GM18505 (cell line): ENCODE data around the gene JAZF1.

Experiments used
- ATAC-seq: cut with Tn5 transposase; IDR thresholded peaks from one replicate; pipeline ENCODE4 v1.9.1; 2021; ENCODE audit not compliant: unreplicated experiment
- POLR2A ChIP-seq: IDR thresholded peaks from 4 replicates; pipeline ENCODE4 v1.6.1; 2011; ENCODE audit warnings: borderline replicate concordance; ENCODE audit not compliant: insufficient read depth, insufficient read length; ENCODE audit errors: extremely low read depth

The JAZF1 gene

GRCh38 chr7:28152594-28152993, 28.0 kb downstream of the JAZF1 start:
- no peak for ATAC-seq
- TF ChIP-seq POLR2A = no peak

DNA sequence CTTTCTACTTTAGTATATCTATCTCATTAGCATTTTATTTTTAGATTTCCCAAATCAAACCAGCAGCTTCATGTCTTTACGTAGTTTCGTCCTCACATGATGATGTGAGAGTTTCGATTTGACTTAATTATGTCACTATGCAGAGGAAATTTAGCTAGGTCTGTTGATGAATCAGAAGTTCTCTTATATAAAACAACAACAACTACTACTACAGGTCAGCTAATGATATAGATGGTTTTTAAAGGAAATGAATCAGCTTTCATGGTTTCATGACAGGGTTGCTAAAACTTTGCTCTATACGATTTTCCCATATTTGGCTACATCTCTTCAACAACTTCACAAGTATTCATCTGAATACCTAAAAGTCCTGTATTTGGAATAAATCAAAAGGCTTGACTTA, 28.6 kb downstream of the JAZF1 start:
- ATAC-seq = no peak
- no peak for TF ChIP-seq POLR2A

DNA sequence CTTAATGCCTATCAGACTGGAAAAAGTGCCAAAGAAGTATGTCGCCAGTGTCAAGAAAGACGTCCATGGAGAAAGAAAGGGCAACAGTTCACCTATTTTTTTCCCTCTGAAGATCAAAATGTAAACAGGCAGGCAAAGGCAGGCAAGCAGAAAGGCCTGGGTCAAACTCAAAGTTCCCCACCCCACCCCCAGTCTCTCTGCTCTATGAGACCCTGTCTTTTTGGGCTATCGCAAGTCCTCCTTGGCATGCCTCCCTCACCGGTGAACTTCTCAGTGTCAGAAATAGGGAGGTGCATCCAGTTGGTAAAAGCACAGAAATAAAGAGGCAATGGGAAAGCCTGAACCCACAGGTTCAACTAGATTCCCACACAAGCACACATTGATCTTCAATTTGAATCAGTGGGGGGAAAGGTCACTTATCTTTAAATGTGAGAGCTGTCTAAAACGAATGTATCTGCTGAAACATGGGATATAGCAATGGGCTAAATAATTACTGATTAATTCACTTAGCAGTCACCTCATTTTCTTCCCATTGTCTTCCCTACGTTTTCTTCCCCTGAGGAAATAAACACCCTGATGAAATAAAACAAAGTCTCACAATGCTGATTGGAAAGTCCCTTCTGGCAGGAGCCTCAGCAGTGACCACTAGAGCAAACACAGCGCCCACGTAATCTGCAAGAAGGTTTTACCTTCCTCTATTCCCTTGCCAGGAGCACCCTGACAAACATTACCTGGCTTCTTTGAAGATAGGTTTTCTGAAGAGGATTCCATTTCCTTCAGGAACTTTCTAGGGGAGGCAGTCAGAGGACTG, 31.1 kb downstream of the JAZF1 start:
- ATAC-seq = no peak
- TF ChIP-seq POLR2A = no peak

DNA sequence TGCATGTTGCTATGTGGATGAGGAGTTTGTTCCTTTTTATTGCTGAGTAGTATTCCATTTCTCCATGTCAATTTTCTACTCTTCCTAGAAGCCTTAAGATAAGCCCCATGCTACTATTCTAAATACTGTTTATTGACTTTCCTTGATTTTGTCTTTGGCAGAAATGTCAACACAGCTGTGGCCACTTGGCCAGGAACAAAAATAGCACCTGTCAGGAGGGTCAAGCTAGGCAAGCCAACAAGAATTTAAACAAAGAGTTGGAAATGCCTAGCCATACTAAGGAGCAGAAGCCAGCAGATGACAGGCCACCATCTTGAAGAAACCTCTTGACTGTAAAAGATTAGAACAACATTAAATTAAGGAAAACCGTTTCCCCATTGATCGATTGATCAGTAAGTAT, 34.7 kb downstream of the JAZF1 start:
- TF ChIP-seq POLR2A = no peak
- no peak for ATAC-seq

- no peak for TF ChIP-seq POLR2A
- no peak for ATAC-seq
Observed at GRCh38 chr7:28145090-28145626, 35.4 kb downstream of the JAZF1 start.

DNA sequence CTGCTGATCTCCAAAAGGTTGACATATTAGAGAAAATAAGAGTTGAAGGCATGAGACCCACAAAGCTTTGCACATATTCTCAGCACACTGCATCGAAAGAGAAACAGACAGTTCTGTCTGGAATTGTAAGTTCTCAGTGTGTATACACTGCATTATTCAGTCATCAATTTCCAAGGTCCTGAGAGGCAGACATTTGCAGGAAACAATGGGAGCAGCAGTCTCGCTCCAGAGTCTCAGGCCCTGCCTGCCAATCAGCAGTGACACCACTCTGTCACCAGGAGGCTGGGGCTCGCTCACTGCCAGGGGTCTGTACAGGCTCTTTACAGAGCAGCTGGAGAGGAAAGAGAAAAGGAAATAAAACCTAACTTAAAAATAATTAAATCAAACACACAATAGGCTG, 36.3 kb downstream of the JAZF1 start:
- no peak for ATAC-seq
- no peak for TF ChIP-seq POLR2A

DNA sequence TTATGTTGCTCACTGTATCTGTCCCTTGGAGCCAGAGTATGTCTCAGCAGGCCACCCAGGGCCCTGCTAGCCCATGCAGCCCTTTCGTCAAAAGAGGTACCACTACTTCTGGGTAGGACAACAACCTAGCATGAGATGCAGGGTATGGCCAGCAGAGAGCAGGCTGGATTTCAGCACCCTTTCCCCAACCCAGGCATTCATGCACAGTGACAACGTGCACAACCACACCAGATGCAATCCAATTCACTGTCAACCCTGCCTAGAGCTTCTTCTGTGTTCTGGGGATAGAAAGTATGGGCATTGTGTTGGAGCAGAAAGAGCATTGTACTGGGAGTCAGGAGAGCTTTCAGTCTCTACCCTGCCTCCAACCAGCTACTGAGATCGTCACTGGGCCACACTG, 37.9 kb downstream of the JAZF1 start:
- ATAC-seq = no peak

GRCh38 chr7:28140979-28141378, 39.6 kb downstream of the JAZF1 start:
- ATAC-seq = no peak
- TF ChIP-seq POLR2A = no peak

More for the DNA sequence above, 37.9 kb downstream of the JAZF1 start:
- TF ChIP-seq POLR2A = no peak

DNA sequence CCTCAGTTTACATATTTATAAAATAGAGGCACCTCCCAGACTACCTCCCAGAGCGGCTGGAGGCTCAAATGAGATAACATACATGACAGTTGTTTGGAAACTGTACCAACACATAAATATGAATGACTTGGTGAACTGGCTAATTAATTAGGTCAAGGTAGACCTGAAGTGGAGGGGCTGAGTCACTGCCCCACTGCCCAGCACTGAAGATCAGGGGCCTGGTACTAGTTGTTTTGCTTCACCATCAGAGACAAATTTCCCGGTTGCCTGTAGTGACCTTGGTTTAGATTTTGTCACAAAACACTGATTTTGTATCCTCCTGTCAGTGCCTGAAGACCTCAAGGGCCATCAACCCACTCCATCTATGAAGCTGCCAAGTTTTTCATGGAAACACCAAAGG, 41.8 kb downstream of the JAZF1 start:
- ATAC-seq = no peak

DNA sequence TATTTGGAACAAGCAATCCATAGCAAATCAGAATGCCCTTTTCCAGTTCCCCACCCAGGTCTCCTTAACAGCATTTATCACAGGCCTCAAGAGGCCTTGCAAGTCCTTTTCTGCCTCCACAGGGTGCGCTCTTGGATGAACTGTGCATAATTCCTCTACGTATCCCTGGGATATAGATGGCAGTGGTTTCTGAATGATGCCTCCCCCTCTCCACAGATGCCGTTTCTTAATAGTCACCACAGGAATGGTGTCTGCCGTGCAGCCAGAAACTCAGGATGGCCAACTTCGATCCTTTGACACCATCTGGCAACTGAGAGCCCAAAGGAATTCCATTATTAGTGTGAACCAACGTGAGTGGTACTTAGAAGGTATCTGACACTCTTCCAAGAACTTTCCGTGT, 43.1 kb downstream of the JAZF1 start:
- no peak for ATAC-seq
- TF ChIP-seq POLR2A = no peak

More for the DNA sequence above, 41.8 kb downstream of the JAZF1 start:
- no peak for TF ChIP-seq POLR2A

GRCh38 chr7:28136885-28137284, 43.7 kb downstream of the JAZF1 start:
- TF ChIP-seq POLR2A = no peak
- no peak for ATAC-seq

DNA sequence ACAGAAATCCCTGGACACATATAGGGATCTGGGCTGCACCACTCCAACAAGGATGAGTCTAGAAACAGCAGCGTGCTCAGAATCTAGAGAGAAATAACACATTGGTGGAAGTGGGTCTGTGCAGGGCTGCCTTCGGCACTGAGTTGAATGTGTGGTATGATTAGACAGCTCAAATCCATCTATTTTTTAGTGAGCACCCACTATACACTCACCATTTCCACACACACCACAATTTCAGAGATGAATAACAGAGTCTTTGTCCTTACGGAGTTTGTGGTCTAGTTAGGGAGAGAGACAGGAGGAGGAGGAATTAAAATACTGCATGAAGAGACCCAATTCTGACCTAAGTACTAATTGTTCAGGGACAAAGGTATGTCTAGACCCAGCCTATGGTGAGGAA, 44.2 kb downstream of the JAZF1 start:
- ATAC-seq = no peak
- TF ChIP-seq POLR2A = no peak

DNA sequence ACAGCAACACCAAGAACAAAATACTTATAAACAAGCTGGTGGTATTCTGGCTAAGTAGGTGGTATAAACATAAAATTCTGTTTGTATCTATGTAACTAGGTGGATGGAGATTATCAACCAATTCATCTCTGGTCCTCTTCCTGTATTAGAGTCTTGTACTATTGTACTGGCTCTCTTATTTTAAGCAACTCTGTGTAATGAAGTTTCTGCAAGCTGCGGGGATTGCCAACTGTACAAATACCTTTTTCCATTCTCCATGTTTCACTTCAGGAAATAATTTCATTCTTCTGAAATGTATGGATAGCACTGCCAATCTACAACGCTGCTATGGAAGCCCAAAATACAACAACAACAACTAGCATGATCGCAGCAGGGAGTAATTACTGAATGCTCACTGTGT, 44.8 kb downstream of the JAZF1 start:
- ATAC-seq = no peak

GRCh38 chr7:28135315-28135714, 45.3 kb downstream of the JAZF1 start:
- ATAC-seq = no peak
- TF ChIP-seq POLR2A = no peak

More for the DNA sequence above, 44.8 kb downstream of the JAZF1 start:
- no peak for TF ChIP-seq POLR2A
